Endothelial cell of umbilical vein (primary cell): ENCODE measurements around the gene LRRC73. TPM values are rescaled to one million over a fixed set of nuclear protein-coding genes. Genes with fewer than 3 reads are reported as not detected.

Experiments
- BruUV-seq: library from RNA; stranded (reverse); fragments of 400-500 nt; replicated peaks from 2 replicates; lab custom pipeline; 2021; lab: Mats Ljungman, UMichigan
- CTCF ChIA-PET: fragments of 300-600, 350-600 bp; sonication (Branson Sonifier 250); formaldehyde crosslinking; loops from one replicate; lab custom pipeline; 2021; ENCODE audit warnings: antibody characterized with exemption, inconsistent platforms; lab: Charles Lee
- POLR2A ChIA-PET: fragments of 300-600, 350-600 bp; sonication (Branson Sonifier 250); formaldehyde crosslinking; loops from one replicate; lab custom pipeline; 2021; ENCODE audit warnings: antibody characterized with exemption, inconsistent platforms; lab: Charles Lee
- DNase-seq: peaks from one replicate; pipeline ENCODE4 v3.0.0-alpha.2; 2011; ENCODE audit warnings: low read depth, low spot score
- FAIRE-seq: peaks from 2 replicates; lab custom pipeline; 2011; peaks lifted over from hg19 to GRCh38; lab: Jason Lieb, UNC
- H2AFZ ChIP-seq: 2 replicates; pipeline ENCODE4 v1.6.0; 2012; ENCODE audit warnings: low read depth, low read length, control low read depth, inconsistent platforms
- H3K27ac ChIP-seq: 2 replicates; pipeline ENCODE4 v1.5.1; 2011; ENCODE audit warnings: low read depth, mild to moderate bottlenecking, control low read depth, low read length, moderate library complexity; ENCODE audit not compliant: insufficient read depth
- H3K27me3 ChIP-seq, 2 experiments: 2 replicates each; pipeline versions ENCODE4 v1.6.0 to v1.6.1; 2011; ENCODE audit warnings: low read length in 2 of 2, mixed read lengths in 1 of 2; ENCODE audit not compliant: control insufficient read depth in 2 of 2, insufficient read depth in 2 of 2
- H3K36me3 ChIP-seq, 2 experiments: 2 replicates in 1 of 2; 3 replicates in 1 of 2; pipeline ENCODE4 v1.5.1; 2011; ENCODE audit warnings: low read length in 2 of 2, mild to moderate bottlenecking in 1 of 2, moderate library complexity in 1 of 2; ENCODE audit not compliant: control insufficient read depth in 2 of 2, insufficient read depth in 2 of 2; ENCODE audit errors: extremely low read depth in 1 of 2
- H3K4me1 ChIP-seq: 3 replicates; pipeline ENCODE4 v1.5.1; 2011; ENCODE audit warnings: mild to moderate bottlenecking, low read length; ENCODE audit not compliant: control insufficient read depth, insufficient read depth; ENCODE audit errors: extremely low read depth
- H3K4me2 ChIP-seq: 2 replicates; pipeline ENCODE4 v1.6.1; 2011; ENCODE audit warnings: low read length, control low read depth, mixed read lengths; ENCODE audit not compliant: insufficient read depth
- H3K4me3 ChIP-seq, 3 experiments: fragments of 200-600 bp in 1 of 3; sonication (generic), shearing (Covaris generic) in 1 of 3; replicated peaks in 1 of 3; 2 replicates each; pipeline ENCODE4 v1.5.1; 2011 to 2016; ENCODE audit warnings: control low read depth in 3 of 3, low read length in 3 of 3, mild to moderate bottlenecking in 2 of 3, inconsistent platforms in 1 of 3, low read depth in 1 of 3, moderate library complexity in 1 of 3; ENCODE audit not compliant: insufficient read depth in 1 of 3
- H3K79me2 ChIP-seq: 2 replicates; pipeline ENCODE4 v1.6.0; 2012; ENCODE audit warnings: low read length, inconsistent platforms; ENCODE audit not compliant: control insufficient read depth, insufficient read depth
- H3K9ac ChIP-seq: replicated peaks from 2 replicates; pipeline ENCODE3; 2011; ENCODE audit warnings: low read length, control low read depth; ENCODE audit not compliant: insufficient read depth; ENCODE audit errors: extremely low read depth
- H3K9me1 ChIP-seq: replicated peaks from 3 replicates; pipeline ENCODE4 v1.6.0; 2011; ENCODE audit warnings: mild to moderate bottlenecking, low read length; ENCODE audit not compliant: control insufficient read depth, insufficient read depth; ENCODE audit errors: extremely low read depth
- H3K9me3 ChIP-seq: replicated peaks from 2 replicates; pipeline ENCODE4 v1.5.1; 2012; ENCODE audit warnings: low read length, inconsistent platforms; ENCODE audit not compliant: control insufficient read depth, insufficient read depth
- H4K20me1 ChIP-seq: replicated peaks from 2 replicates; pipeline ENCODE3; 2011; ENCODE audit warnings: mild to moderate bottlenecking, low read length; ENCODE audit not compliant: control insufficient read depth, insufficient read depth; ENCODE audit errors: extremely low read depth
- EZH2 ChIP-seq: IDR thresholded peaks from 2 replicates; pipeline ENCODE4 v1.6.1; 2012; ENCODE audit warnings: borderline replicate concordance, low read depth, mild to moderate bottlenecking, moderate library complexity, low read length, inconsistent platforms; ENCODE audit not compliant: severe bottlenecking
- FOS ChIP-seq: IDR thresholded peaks from 2 replicates; pipeline ENCODE4 v1.6.1; 2011; ENCODE audit warnings: mild to moderate bottlenecking, low read length, moderate library complexity, borderline replicate concordance; ENCODE audit not compliant: insufficient read depth
- GATA2 ChIP-seq: IDR thresholded peaks from 2 replicates; pipeline ENCODE4 v1.7.0; 2011; ENCODE audit warnings: low read depth, mild to moderate bottlenecking, moderate library complexity, mixed read lengths, low read length; ENCODE audit not compliant: insufficient read length, insufficient read depth
- JUN ChIP-seq: IDR thresholded peaks from 2 replicates; pipeline ENCODE4 v1.6.1; 2011; ENCODE audit warnings: borderline replicate concordance, low read depth; ENCODE audit not compliant: insufficient read length, insufficient read depth
- MYC ChIP-seq: IDR thresholded peaks from one replicate; pipeline ENCODE4 v1.6.1; 2011; ENCODE audit warnings: mild to moderate bottlenecking, low read depth, low read length
- POLR2A ChIP-seq: IDR thresholded peaks from 2 replicates; pipeline ENCODE4 v1.6.1; 2012; ENCODE audit warnings: low read depth, mild to moderate bottlenecking, control low read depth, low read length
- dilution Hi-C: fragments of 300-500 bp; cut with MboI; formaldehyde crosslinking; loops from one replicate; pipeline ENCODE4 v1.15.0; 2019; ENCODE audit warnings: low sequenced_read_pairs; ENCODE audit not compliant: extremely low pct_ligation_motif_present
- intact Hi-C: fragments of 100-400 bp; cut with micrococcal nuclease; formaldehyde crosslinking; loops from one replicate; pipeline ENCODE4 v1.10.0; 2022
- polyA plus RNA-seq, 4 experiments: library from polyadenylated mRNA; depleted of rRNA in 3 of 4; stranded (reverse) in 3 of 4; unstranded in 1 of 4; fragments of >200 nt; gene quantifications; 2 replicates each; pipeline versions ENCODE4 v1.2.1 to v1.2.3, GENCODE V29; 2011 to 2012; ENCODE audit warnings: missing spikeins in 1 of 4
- total RNA-seq: library from RNA; stranded (reverse); gene quantifications from 2 replicates; pipeline ENCODE4 v1.2.3, GENCODE V29; 2021
- TF ChIP-seq, protein P1 (sequence below), 2 donors: IDR thresholded peaks; 1 replicate in 1 of 2; 2 replicates in 1 of 2; pipeline ENCODE4 v1.5.1; 2011; ENCODE audit warnings: low read length in 2 of 2, mild to moderate bottlenecking in 2 of 2, moderate library complexity in 2 of 2, control low read depth in 1 of 2, inconsistent platforms in 1 of 2, low read depth in 1 of 2; ENCODE audit not compliant: insufficient read depth in 1 of 2; ENCODE audit errors: extremely low read depth in 1 of 2

Gene LRRC73
- total and polyA plus RNA-seq, 2 donors (not counting 3 experiments of a cell fraction or from before 2014, with no cell fraction given), result 0.11 to 0.58 TPM

DNA sequence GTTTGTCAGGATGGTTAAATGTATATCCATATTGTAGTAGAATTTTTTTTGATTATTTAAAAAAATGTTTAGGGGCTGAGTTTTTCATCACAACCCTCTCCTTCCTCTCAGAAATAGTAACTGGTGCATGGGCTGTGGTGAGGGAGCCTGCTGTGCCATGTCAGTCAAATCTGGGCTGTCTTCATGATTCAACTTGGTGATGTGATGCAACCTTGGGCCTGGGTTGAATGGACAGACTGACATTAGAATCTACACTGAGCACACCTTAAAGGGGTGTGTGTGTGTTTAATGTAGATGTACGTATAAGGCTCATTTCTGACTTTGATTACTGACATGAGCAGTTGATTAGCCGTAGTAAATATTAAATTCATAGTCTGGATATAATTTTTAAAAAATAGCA, 29.1 kb downstream of the LRRC73 start:
- DNase-seq, result no peak

More for the DNA sequence above, 29.1 kb downstream of the LRRC73 start:
- Histone ChIP-seq H3K4me2 (no peak overlapping the region), H3K27ac (no peak overlapping the region), H2AFZ (no peak overlapping the region), H3K79me2 (peaks cover 16% of the 10 kb centered on the region), H3K9me3 (no peaks in the 10 kb centered on the region), H3K9ac (no peak overlapping the region), H3K4me1 (peaks cover 9% of the 10 kb centered on the region), H3K9me1 (no peaks in the 10 kb centered on the region), H3K27me3 (no peaks in the 10 kb centered on the region), H3K36me3 (no peaks in the 10 kb centered on the region), H3K4me3 (no peak overlapping the region), H4K20me1 (no peaks in the 10 kb centered on the region)
- intact Hi-C loops, result no loop called here
- no TSS peak for BruUV-seq
- TF ChIP-seq JUN (no peak), MYC (no peak), POLR2A (no peak), EZH2 (no peak), FOS (no peak), GATA2 (no peak)
- TF ChIP-seq, protein P1, sequence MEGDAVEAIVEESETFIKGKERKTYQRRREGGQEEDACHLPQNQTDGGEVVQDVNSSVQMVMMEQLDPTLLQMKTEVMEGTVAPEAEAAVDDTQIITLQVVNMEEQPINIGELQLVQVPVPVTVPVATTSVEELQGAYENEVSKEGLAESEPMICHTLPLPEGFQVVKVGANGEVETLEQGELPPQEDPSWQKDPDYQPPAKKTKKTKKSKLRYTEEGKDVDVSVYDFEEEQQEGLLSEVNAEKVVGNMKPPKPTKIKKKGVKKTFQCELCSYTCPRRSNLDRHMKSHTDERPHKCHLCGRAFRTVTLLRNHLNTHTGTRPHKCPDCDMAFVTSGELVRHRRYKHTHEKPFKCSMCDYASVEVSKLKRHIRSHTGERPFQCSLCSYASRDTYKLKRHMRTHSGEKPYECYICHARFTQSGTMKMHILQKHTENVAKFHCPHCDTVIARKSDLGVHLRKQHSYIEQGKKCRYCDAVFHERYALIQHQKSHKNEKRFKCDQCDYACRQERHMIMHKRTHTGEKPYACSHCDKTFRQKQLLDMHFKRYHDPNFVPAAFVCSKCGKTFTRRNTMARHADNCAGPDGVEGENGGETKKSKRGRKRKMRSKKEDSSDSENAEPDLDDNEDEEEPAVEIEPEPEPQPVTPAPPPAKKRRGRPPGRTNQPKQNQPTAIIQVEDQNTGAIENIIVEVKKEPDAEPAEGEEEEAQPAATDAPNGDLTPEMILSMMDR (IDR thresholded peaks at IDR 0.05; ENCODE audit: extremely low read depth in 1 of 2, insufficient read depth in 1 of 2, low read depth in 1 of 2, low read length in 2 of 2), result no peak
- no peak for FAIRE-seq
- POLR2A ChIA-PET, result no interaction called here
- dilution Hi-C loops, result no loop called here
- CTCF ChIA-PET, result interaction anchor here (1.2 to 3.0 kb wide), 2 partner anchors 15 to 26 kb away, joined by 3 to 10 read pairs; no protein-coding TSS in a partner anchor
